Mucosa of gallbladder (tissue), 1 donor: ENCODE measurements around the gene CD6. TPM values are rescaled to one million over a fixed set of nuclear protein-coding genes. Genes with fewer than 3 reads are reported as not detected.
A peak's percentile ranks its signal among the peaks of the same experiment; 100 is the strongest.

Source experiments
- DNase-seq: peaks from one replicate; pipeline ENCODE4 v3.0.0-alpha.2; 2020; ENCODE audit warnings: low spot score
- total RNA-seq: library from RNA; stranded (reverse); gene quantifications from one replicate; pipeline ENCODE4 v1.2.1, GENCODE V29; 2021
- donor health status: DM: no; HTN: no; CAD: no.

The CD6 gene
- total RNA-seq, 1 donor from 2014 or later: 5.3 TPM

DNA sequence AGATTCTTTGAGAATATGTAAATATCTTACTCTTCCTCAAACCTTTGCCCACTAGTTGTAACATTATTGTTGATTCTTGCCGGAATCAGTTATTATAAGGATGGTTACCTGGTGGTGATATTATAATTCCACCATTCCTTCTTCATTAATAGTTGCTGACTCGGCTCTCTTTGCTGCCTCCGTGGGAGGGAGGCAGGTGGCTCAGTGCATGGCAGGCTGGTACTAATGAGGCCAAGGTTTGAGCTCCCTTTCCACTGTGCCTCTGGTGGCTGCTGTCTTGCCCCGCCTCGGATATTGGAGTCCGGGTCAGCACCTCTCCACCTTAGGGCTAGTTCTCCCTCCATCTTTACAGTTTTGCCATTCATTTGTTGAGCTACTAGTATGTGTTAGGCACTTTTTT is 12.7 kb downstream of the CD6 start:
- no peak for DNase-seq

DNA sequence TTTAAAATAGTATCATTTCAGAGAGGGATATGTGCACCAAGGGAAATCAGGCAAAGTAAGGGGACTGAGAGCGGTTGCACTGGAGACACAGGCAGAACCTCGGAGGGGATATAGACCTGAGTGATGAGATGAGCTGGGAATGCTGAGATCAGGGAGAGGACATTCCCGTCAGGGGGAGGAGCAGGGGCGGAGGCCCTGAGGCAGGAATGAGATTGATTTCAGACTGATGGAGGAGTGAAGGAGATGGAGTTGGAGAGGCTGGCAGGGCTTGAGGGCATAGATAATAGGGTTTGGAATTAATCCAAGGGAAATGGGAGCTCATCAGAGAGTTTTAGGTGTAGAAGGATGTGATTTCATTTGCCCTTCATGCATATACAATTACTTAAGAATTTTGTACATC is 13.2 kb downstream of the CD6 start:
- DNase-seq: no peak

DNA sequence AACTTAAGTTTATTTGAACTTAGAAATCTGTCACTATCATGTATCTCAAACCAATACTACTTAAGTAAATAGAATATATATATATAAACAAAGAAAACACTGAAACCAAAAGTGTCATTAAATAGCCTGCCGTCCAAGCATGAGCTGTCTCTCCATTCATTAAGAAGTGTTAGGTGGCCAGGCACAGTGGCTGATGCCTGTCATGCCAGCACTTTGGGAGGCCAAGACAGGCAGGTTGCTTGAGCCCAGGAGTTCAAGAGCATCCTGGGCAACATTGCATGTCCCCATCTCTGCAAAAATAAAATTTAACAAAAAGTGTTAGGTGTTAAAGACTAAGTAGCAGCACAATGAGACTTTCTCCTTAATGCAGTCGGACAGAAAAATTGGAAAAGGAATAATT is 14.0 kb downstream of the CD6 start:
- DNase-seq: no peak

DNA sequence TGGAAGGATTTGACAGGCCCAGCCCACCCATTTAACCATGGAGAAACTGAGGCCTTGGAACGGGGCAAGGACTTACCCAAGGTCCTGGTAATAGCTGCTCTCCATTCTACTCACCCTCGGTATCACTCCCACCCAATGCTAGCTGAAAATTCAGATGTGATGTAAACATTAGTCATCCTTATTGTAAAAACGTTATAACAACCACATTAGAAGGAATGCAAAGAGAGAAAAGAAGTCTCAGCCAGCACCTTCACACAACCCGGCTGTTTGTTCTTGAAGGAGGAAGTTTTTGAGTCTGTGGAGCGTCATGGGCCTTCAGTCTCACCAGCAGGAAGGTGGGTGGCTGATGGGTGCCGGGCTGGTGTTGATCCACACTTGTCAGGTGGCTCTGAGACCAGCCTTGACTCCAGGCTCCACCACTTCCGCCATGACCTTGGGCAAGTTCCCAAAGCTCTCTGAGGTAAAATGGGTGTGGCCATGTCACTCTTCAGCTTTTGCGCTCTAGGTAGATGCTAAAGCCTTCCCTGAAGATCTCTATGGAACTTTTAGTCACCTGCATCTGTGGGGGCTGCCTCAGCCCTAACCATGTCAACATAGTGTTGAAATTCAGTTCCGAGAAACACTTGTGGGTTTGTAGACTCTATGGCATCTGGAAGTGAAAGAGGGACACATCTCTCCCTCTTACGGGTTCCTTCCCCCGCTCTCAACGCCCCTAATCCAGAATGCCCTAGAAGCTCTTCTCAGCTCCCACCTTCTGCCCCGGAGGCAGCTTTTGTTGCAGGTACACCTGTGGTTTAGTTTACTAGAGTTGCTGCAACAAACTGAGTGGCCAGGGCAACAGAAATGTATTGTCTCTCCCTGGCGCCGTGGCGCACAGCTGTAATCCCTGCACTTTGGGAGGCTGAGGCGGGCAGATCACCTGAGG is 14.8 kb downstream of the CD6 start:
- peak; percentile 71 for DNase-seq

DNA sequence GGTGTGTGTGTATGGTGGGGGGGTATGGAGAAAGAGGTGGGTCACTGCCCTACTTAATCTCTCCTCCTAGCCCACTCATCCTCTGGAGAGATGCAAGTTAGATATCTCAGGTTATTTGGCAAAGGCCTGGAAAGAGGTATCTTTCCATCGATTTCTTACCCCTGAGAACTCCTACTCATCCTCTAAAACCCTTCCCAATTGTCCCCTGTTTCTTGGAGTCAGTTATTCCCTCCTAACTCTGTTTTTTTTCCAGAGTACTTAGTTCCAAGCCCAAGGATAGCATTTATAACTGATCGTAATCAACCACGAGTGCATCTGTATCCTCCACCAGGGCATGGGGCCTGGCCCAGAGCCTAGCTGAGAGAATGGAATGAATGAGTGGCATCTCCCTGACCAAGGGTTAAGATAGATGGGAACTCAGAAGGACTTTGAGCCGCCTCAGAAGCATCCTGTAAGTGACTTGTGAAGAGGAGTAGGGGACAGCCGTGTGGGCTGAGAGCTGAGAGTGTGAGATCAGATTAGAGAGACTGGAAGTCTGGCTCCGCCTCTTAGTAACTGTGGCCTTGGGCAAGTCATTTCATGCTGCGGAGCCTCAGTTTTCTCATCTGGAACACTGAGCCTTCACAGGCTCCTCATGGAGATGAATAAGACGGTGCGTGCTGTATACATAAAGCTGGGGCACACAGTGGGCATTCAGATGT is 16.2 kb downstream of the CD6 start:
- DNase-seq: no peak

DNA sequence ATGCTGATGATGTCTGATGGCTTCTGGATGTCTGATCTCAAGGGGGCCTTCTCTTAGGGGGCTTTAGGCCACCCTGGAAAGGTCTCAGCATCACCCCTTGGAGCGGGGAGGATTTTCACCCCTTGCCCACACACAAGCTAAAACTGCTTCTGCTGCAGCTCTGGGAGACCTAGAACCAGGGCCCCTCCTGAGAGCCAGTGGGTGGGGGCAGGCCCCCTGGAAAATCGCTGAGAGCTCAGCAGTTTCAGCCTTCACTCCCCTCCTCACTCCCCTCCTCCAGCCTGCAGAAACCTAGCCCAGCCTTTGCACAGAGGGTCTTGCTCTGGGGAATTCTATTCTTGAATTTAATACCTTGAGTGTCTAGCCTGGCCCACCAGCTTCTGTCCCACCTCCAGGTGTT is 17.2 kb downstream of the CD6 start:
- no peak for DNase-seq

DNA sequence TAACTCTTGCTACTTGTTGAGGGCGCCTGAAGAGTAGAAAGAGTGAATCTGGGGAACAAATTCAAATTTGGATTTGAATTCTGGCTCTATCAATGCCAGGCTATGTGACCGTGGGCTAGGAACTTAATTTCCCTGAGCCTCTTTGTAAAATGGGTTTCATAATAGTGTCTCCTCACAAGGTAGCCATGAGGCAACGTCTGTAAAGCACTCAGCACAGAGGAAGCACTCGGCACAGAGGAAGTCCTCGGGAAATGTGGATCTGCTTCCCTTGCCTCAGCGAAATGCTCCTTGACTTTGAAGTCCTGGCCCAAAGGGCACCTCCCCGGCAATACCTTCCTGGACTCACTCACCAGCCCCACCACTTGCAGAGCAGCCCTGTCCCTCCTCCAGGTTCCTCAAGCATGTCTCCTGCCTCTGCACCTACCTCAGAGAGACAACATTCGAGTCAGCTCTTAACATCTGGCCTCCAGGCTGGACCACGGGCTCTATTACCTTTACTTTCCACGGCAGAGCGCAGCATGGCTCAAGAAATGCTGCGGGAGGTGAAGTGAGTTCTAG is 17.7 kb downstream of the CD6 start:
- no peak for DNase-seq

DNA sequence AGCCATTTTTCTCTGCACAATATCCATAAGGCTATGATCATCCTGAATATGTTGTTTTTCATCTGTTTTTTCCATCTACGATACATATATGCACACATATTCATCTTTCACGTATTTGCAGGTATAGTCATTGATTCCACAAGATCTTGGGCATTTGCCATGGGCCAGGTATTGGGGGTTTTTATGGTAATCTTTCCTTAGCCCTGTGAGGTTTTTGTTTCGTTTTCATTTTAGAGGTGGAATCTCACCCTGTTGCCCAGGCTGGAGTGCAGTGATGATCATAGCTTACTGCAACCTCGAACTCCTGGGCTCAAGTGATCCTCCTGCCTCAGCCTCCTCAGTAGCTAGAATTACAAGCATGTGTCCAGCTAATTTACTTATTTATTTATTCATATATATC is 20.0 kb downstream of the CD6 start:
- DNase-seq: no peak

DNA sequence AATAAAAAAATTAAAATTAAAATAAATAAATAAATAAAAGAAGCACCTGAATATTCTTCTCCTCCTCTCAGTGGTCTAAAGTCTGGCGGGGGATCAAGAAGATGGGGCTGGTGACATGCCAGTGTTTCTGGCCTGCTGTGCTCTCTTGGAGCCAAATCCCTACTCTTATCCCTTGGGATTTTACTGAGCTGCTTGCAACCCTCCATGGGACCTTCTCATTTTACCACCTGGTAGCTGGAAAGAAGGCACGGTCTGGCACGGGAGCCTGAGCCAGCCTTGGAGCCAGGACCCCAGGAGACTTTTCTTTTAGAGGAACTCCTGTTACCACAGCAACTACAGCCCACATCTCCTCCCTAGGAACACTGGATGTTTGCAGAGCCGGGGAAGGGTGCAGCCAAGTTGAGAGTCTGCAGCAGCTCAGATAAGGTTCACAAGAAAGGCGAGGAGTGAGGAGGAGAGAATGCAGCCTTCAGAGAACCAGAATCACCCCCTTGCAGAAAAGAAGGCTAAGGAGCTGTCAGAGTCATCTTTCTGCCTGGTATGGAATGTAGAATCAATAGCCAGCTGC is 21.4 kb downstream of the CD6 start:
- no peak for DNase-seq

DNA sequence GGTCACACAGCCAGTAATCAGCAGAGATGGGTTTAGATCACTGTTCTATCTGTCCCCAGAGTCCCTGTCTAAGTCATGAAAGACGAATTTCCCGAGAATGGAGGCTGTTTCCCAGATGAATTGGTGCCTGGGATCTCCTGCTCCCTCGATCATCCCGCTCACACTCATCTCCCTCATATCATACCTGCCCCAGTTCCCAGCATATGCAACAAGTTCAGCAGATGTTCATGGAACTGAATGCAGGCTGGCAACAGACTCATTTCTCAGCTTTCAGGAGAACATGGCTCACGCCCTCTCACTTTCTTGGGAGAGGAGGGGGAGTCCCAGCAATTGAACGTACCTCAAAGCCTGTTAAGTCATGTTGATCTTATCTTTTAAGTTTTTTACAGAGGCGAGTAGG is 22.1 kb downstream of the CD6 start:
- no peak for DNase-seq

DNA sequence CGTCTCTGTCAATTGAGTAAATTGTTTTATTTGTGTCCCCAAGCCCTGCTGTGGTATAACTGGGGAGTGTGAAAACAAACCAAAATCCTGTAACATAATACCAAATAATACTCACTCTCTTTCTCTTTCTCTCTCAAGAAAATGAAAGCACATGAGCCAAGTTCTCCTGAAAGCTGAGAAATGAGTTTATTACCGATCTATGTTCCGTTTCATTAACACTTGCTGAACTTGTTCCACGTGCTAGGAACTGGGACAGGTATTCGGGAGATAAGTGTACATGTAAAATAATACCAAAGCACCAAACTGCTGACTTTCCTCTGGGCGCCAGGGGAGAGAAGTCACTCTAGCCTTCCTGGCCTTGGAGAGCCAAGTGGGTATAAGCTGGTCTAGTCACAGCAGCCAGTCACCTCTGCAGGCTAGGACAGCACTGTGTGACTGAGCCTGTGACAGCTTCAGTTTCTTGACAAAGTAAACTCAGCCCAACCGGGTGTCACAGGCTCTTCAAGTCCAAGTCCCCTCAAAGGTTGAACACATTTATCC is 23.1 kb downstream of the CD6 start:
- DNase-seq: no peak

DNA sequence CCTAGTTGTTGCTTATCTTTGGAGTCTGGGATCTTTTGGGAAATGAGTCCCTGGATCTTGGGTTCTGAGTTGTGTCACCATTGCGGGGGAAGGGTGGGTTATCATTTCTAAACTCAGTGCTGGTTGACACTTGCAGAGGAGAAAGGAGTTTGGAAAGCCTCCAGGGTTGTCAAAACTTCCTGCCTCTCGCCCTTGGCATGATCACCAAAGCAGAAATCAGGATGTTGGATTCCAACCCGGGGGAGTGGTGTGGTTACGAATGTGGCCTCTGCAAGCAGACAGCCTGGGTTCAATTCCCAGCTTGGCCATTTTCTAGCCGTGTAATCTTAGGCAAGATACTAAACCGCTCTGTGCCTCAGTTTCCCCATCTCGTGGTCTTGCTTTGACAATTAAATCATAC is 24.3 kb downstream of the CD6 start:
- DNase-seq: no peak

DNA sequence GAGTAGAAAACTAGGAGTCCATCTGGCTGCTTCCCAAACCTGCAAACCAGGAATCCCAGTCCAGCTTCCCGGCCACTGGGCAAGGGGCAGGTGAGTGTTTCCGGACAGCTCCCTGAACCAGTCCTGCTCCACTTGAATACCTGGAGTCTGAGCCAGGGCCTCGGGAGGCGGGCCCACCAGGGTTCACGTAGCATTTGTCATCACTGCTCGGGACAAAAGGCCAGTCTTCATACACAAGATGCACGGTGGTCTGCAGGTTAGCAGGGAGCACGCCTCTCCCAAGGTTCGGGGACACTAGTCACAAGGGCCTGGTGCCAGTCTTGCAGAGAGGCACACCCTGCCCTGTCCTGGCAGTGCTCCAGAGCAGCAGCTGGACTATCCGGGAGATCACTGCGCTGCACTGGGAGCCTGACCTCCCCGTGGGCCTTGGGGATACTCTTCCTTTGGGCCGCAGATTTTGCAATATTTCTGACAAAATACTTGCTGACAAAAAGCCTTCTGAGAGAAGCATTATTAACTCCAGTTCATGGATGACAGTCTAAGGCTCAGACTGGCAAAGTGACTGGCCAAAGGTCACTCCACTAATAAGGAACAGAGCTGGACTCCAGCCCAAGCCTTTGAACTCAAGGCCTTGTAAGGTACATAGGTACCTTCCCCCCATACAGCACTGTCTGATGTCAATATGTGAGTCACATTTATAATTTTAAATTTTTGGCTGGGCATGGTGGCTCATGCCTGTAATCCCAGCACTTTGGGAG is 25.1 kb downstream of the CD6 start:
- DNase-seq: peak; percentile 79

DNA sequence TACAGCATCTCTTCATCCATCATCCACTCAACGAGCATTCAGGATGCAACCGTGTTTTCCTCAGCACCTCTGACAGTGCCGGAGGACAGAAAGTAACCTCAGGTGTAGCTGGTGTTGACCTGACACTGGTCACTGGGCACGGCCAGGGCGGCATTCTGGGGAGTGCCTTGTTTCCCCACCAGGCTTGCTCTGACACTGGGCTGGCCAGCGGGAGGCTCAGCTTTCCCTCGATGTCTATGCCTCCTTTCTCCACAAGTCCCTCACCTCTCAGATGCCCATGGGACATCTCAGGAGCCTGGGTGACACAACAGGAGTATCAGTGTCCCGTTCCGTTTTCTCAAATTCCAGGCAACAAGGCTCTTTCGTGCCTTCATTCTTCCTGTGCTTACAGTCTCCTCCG is 28.9 kb downstream of the CD6 start:
- no peak for DNase-seq

DNA sequence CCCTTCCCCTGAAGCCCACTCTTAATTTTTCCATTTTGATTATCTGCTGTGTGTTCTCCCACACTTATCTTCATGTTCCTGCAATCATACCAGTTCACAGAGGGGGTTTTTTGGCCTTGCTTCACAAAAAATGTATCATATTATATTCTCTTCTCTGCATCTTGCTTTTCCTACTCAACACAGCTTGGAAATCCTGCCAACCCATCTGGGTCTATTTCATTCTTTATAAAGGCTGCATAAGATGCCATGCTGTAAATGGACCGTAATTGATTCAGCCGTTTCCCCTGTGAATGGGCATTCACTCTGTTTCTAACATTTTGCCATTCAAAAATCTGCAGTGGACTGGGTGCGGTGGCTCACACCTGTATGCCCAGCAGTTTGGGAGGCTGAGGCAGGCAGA is 30.5 kb downstream of the CD6 start:
- no peak for DNase-seq

DNA sequence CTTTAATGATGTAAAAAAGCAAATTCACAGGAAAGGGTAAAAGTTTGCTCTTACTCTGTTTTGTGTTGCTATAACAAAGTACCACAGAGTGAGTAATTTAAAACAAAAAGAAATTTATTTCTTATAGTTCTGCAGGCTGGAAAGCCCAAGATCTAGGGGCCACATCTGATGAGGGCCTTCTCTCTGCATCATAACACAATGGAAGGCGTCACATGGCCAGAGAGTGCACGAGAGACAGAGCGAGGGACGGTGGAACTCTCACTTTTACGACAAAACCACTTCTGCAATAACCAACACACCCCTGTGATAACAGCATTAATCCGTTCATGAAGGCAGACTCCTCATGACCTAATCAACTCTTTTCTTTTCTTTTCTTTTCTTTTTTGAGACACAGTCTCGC is 31.1 kb downstream of the CD6 start:
- no peak for DNase-seq

DNA sequence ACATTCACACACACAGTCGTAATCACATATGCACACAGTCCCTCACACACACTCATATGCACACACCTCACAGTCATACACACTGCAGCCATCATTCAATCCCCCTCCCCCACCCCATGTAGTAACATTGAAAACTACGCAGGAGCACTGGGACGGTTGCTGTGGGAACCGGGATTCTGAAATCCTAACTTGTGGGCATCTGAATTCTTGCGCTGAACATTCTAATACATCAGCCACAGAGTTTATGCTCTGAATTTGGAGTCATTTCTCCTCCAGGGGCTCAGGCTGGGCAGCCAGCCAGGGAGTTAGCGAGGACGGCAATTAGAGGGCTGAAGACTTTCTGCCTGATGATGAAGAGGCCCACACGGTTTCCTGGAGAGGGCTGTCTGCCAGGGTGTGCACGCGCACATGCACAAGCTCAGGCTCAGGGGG is 32.7 kb downstream of the CD6 start:
- no peak for DNase-seq

DNA sequence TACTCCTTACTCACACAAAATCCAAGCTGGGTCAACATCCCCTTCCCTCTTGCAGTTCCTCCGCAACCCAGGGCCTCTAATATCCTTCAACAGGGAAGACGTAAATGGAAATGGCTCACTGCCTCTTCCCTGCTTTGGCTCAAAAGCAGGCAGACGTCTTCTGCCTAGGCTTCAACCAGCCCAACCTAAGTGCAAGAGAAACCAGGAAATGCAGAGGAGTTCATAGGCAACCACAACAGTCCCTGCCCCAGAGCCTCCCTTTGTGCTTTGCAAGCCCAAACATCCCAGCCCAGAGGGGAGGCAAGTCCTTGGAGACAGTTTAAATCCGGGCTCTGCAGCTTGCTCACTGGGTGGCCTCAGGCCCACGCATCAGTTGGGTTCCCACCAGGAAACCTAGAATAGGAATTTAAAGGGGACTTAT is 33.3 kb downstream of the CD6 start:
- DNase-seq: no peak

DNA sequence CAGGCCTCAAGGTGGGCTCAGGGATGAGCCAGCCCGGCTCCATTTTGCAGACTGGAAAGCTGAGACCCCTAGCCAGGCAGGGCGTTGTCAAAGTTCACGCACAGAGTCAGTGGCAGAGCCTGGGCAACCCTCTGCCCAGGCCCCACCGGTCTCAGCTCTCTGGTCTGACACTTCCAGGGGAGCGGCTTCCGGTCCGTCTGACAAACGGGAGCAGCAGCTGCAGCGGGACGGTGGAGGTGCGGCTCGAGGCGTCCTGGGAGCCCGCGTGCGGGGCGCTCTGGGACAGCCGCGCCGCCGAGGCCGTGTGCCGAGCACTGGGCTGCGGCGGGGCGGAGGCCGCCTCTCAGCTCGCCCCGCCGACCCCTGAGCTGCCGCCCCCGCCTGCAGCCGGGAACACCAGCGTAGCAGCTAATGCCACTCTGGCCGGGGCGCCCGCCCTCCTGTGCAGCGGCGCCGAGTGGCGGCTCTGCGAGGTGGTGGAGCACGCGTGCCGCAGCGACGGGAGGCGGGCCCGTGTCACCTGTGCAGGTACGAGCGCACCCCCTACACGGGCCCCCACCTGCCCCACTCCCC is 36.0 kb downstream of the CD6 start:
- DNase-seq: no peak

DNA sequence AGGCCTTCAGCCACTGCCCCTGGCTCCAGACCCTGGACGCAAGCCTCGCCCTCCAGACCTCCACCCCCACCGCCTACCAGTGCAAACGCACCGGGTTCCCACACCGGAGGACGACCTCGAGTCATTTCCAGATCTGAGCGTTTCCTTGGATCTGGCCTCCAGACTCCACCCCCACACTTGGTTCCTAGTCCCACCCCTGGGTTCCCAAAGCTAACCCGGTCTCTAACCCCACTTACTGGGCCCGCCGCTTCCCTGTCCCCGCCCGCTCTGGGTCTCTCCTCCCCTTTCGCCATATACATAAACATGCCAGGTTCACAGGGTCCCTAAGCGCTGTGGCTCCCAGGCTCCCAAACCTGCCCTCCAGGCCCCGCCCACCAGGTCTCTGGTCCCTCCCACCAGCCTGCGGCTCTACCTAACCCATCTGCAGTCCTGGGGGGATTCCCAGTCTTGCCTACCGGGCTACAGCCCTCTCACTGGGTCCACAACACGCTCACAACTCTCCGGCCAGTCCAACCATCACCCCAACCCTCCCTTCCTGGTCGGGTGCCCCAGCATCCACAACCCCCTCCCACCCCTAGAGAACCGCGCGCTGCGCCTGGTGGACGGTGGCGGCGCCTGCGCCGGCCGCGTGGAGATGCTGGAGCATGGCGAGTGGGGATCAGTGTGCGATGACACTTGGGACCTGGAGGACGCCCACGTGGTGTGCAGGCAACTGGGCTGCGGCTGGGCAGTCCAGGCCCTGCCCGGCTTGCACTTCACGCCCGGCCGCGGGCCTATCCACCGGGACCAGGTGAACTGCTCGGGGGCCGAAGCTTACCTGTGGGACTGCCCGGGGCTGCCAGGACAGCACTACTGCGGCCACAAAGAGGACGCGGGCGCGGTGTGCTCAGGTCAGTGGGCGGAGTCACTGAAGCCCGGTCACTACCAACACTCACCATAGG is 36.7 kb downstream of the CD6 start:
- no peak for DNase-seq
